Peyer's patch (tissue), 4 donors: ENCODE results near the gene C9orf72. TPM values are rescaled to one million over a fixed set of nuclear protein-coding genes. Genes with fewer than 3 reads are reported as not detected.

ENCODE experiments used
- DNase-seq, 3 donors: peaks; one replicate each; pipeline ENCODE4 v3.0.0-alpha.2; 2017 to 2019
- H3K27ac ChIP-seq, 4 donors: fragments of 200-600 bp; sonication (generic); one replicate each; pipeline ENCODE4 v1.5.1; 2016 to 2019
- H3K27me3 ChIP-seq, 2 donors: fragments of 200-600 bp; sonication (generic); one replicate each; pipeline ENCODE4 v1.5.1; 2019
- H3K36me3 ChIP-seq, 3 donors: fragments of 200-600 bp; sonication (generic); one replicate each; pipeline ENCODE4 v1.5.1; 2016 to 2019
- H3K4me1 ChIP-seq, 4 donors: fragments of 200-600 bp; sonication (generic); one replicate each; pipeline ENCODE4 v1.5.1; 2016 to 2019
- H3K4me3 ChIP-seq, 4 donors: fragments of 200-600 bp; sonication (generic); 1 replicate in 3 of 4; 2 replicates in 1 of 4; pipeline ENCODE4 v1.5.1; 2016 to 2019; ENCODE audit warnings: mild to moderate bottlenecking in 1 of 4
- H3K9me3 ChIP-seq, 4 donors: fragments of 200-600 bp; sonication (generic); one replicate each; pipeline ENCODE4 v1.5.1; 2016 to 2019; ENCODE audit warnings: mild to moderate bottlenecking in 1 of 4
- POLR2A ChIP-seq, 2 donors: fragments of 450-650 bp; IDR thresholded peaks; one replicate each; pipeline ENCODE4 v1.5.1; 2017; ENCODE audit warnings: antibody characterized with exemption in 2 of 2, mild to moderate bottlenecking in 2 of 2, moderate library complexity in 2 of 2
- total RNA-seq, 4 donors: library from RNA; depleted of rRNA; stranded (reverse); fragments of >200 nt; gene quantifications; one replicate each; pipeline ENCODE4 v1.1.0, GENCODE V29; 2016
- TF ChIP-seq, protein P1 (sequence below), 6 experiments: fragments of 450-650 bp in 4 of 6; fragments of 200-600 bp in 2 of 6; sonication (generic) in 1 of 6; IDR thresholded peaks; one replicate each; pipeline ENCODE4 v1.5.1; 2017 to 2019; ENCODE audit warnings: antibody characterized with exemption in 6 of 6, mild to moderate bottlenecking in 3 of 6, moderate library complexity in 1 of 6

C9orf72 gene
- total RNA-seq, 4 donors from 2014 or later: 13.1 to 30.5 (median 15.1) TPM

DNA sequence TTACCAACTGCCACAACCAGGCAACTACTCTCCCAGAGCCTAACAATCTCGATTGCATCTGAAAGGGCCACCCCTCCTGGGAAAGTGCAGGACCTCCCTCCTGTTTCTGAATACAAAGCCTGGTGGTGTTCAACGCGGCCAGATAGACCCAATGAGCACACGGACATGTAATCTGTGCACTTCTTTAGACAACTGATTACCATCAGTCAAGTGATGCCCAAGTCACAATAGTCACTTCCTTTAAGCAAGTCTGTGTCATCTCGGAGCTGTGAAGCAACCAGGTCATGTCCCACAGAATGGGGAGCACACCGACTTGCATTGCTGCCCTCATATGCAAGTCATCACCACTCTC, 739 bp downstream of the C9orf72 start:
- TF ChIP-seq, protein P1, sequence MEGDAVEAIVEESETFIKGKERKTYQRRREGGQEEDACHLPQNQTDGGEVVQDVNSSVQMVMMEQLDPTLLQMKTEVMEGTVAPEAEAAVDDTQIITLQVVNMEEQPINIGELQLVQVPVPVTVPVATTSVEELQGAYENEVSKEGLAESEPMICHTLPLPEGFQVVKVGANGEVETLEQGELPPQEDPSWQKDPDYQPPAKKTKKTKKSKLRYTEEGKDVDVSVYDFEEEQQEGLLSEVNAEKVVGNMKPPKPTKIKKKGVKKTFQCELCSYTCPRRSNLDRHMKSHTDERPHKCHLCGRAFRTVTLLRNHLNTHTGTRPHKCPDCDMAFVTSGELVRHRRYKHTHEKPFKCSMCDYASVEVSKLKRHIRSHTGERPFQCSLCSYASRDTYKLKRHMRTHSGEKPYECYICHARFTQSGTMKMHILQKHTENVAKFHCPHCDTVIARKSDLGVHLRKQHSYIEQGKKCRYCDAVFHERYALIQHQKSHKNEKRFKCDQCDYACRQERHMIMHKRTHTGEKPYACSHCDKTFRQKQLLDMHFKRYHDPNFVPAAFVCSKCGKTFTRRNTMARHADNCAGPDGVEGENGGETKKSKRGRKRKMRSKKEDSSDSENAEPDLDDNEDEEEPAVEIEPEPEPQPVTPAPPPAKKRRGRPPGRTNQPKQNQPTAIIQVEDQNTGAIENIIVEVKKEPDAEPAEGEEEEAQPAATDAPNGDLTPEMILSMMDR (IDR thresholded peaks at IDR 0.05): no peak
- TF ChIP-seq POLR2A (IDR thresholded peaks at IDR 0.05): peak in 1 of 2 donors; percentile 37
- peaks cover 0 to 12% (median 0%) of the 10 kb centered on the region in 4 donors for H3K4me1 ChIP-seq
- no peaks in the 10 kb centered on the region for H3K9me3 ChIP-seq
- peak in 2 of 3 donors; percentile 74 to 86 for DNase-seq
- H3K4me3 ChIP-seq: peak overlapping the region; percentile 78 to 94 (median 80)
- no peaks in the 10 kb centered on the region for H3K36me3 ChIP-seq
- peak overlapping the region; percentile 96 to 98 (median 97) for H3K27ac ChIP-seq
- H3K27me3 ChIP-seq: no peaks in the 10 kb centered on the region

DNA sequence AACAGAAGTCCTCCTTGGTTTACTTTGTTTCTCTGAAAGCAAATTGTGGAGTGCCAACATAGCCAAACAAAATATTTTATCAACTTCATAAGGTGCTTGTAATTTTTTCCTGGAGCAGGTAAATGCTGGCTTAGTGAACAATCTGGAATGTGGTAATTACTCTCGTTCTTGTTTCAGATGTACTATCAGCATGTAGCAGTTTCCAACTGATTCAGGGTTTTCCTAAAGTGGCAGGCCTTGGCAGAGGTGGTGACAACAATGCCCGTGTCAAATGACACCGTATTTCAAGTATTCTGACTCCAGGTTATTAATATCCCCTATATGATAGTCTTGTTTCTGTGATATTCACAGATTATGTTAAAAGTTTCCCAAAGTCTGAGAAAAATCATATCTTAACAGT, 1.2 kb downstream of the C9orf72 start:
- peaks cover 0 to 12% (median 0%) of the 10 kb centered on the region in 4 donors for H3K4me1 ChIP-seq
- H3K36me3 ChIP-seq: no peaks in the 10 kb centered on the region
- DNase-seq: no peak
- H3K9me3 ChIP-seq: no peaks in the 10 kb centered on the region
- peak overlapping the region in 1 of 4 donors; percentile 78 for H3K4me3 ChIP-seq
- peak overlapping the region; percentile 96 to 98 (median 97) for H3K27ac ChIP-seq
- TF ChIP-seq POLR2A (IDR thresholded peaks at IDR 0.05): no peak
- TF ChIP-seq, protein P1 (IDR thresholded peaks at IDR 0.05): no peak
- H3K27me3 ChIP-seq: no peaks in the 10 kb centered on the region

DNA sequence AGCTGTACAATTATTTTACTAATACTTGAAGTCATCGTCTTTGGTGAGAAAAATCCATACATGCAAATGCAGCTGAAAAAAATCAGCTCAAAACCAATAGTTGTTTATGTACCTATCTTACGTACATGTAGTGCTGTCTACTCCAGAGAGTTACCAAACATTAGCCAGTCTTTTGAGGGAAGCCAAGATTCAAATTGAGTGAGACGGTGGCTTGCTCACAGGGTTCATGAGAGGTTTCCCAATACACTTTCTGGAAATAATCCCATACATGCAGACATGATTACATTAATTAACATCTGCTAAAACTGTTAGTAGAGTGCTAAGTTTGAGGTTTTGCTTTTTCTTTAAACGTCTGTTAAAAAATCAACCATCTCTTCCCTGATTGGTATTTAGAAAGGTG, 2.3 kb downstream of the C9orf72 start:
- no peak for DNase-seq
- H3K27ac ChIP-seq: no peak overlapping the region
- H3K9me3 ChIP-seq: no peaks in the 10 kb centered on the region
- H3K4me1 ChIP-seq: peaks cover 0 to 12% (median 0%) of the 10 kb centered on the region in 4 donors
- TF ChIP-seq, protein P1 (IDR thresholded peaks at IDR 0.05): no peak
- TF ChIP-seq POLR2A (IDR thresholded peaks at IDR 0.05): no peak
- H3K4me3 ChIP-seq: no peak overlapping the region
- no peaks in the 10 kb centered on the region for H3K27me3 ChIP-seq
- peaks cover 0 to 9% (median 0%) of the 10 kb centered on the region in 3 donors for H3K36me3 ChIP-seq

DNA sequence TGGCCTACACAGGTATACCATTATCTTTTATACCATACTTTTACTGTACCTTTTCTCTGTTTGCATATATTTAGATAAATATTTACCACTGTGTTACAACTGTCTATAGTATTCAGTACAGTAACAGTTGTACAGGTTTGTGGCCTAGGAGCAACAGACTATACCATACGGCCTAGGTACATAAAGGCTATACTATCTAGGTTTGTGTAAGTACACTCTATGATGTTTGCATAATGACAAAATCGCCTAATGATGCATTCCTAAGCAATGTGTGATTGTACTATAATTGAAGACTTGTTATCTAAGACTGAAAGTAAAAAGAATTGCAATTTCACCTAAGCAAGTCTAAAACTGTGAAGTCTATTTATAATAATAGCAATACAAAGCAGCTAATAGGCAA, 3.9 kb downstream of the C9orf72 start:
- no peak for TF ChIP-seq POLR2A (IDR thresholded peaks at IDR 0.05)
- TF ChIP-seq, protein P1 (IDR thresholded peaks at IDR 0.05): no peak
- H3K9me3 ChIP-seq: no peaks in the 10 kb centered on the region
- H3K27me3 ChIP-seq: no peaks in the 10 kb centered on the region
- no peak for DNase-seq
- no peak overlapping the region for H3K27ac ChIP-seq
- H3K4me1 ChIP-seq: peaks cover 0 to 10% (median 0%) of the 10 kb centered on the region in 4 donors
- peaks cover 0 to 9% (median 0%) of the 10 kb centered on the region in 3 donors for H3K36me3 ChIP-seq
- H3K4me3 ChIP-seq: no peak overlapping the region

DNA sequence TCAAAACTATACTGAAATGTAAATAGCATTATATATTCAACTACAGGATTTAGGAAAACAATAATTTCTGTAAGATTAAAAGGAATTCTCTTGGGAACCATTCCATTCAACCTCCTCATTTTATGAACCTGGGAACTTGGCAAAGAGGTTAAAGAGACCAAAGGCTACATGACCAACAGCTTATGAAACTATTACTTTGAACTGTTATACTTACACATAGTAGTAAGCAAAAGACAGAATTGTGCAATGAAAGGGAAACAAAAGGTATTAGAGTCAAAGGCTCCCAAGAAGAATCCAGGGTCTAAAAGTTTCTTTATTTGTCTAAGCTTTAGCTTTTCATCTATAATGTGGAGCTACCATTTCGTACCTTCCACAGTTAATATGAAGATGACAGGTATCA, 7.2 kb downstream of the C9orf72 start:
- no peak overlapping the region for H3K4me3 ChIP-seq
- H3K36me3 ChIP-seq: peaks cover 0 to 9% (median 0%) of the 10 kb centered on the region in 3 donors
- H3K27ac ChIP-seq: no peak overlapping the region
- H3K4me1 ChIP-seq: no peaks in the 10 kb centered on the region
- DNase-seq: no peak
- no peaks in the 10 kb centered on the region for H3K9me3 ChIP-seq
- TF ChIP-seq, protein P1 (IDR thresholded peaks at IDR 0.05): no peak
- no peak for TF ChIP-seq POLR2A (IDR thresholded peaks at IDR 0.05)
- H3K27me3 ChIP-seq: no peaks in the 10 kb centered on the region

DNA sequence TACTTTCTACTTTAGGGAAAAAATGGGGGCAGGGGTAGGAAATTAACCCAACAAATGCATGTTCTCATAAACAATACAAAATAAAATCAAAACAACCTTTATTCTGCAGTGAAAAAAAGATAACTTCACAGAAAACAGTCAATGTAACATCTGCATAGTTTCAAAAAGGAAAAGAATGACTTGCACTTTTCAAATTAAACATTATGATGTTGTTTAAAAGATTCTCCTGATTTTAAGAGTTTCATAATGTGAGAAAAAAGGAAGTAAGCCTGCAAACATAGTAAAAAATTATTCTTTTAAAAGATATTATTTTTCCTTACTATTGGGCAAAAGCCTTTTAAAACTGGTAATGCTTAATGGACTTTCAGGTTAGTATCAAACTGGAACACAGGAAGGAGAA, 7.6 kb downstream of the C9orf72 start:
- no peak overlapping the region for H3K27ac ChIP-seq
- H3K36me3 ChIP-seq: peaks cover 0 to 9% (median 0%) of the 10 kb centered on the region in 3 donors
- no peak overlapping the region for H3K4me3 ChIP-seq
- no peaks in the 10 kb centered on the region for H3K9me3 ChIP-seq
- no peaks in the 10 kb centered on the region for H3K4me1 ChIP-seq
- H3K27me3 ChIP-seq: no peaks in the 10 kb centered on the region
- no peak for TF ChIP-seq POLR2A (IDR thresholded peaks at IDR 0.05)
- TF ChIP-seq, protein P1 (IDR thresholded peaks at IDR 0.05): no peak
- DNase-seq: no peak
